Fibroblast of lung (primary cell): Measurements from ENCODE around the gene DPH7. TPM values are rescaled to one million over a fixed set of nuclear protein-coding genes. Genes with fewer than 3 reads are reported as not detected.
A peak's percentile ranks its signal among the peaks of the same experiment; 100 is the strongest.

Source experiments
- DNase-seq, 2 donors: peaks; one replicate each; pipeline versions ENCODE4 v3.0.0 to v3.0.0-alpha.2; 2010; ENCODE audit warnings: low read depth in 2 of 2
- H2AFZ ChIP-seq: 2 replicates; pipeline ENCODE4 v1.5.1; 2012; ENCODE audit warnings: low read length, control low read depth, inconsistent platforms
- H3K27ac ChIP-seq: 2 replicates; pipeline ENCODE4 v1.5.1; 2011; ENCODE audit warnings: low read length, control low read depth; ENCODE audit not compliant: insufficient read depth
- H3K27me3 ChIP-seq: 2 replicates; pipeline ENCODE4 v1.5.1; 2011; ENCODE audit warnings: mild to moderate bottlenecking, low read length; ENCODE audit not compliant: control insufficient read depth, insufficient read depth
- H3K36me3 ChIP-seq: 2 replicates; pipeline ENCODE4 v1.5.1; 2011; ENCODE audit warnings: low read length; ENCODE audit not compliant: control insufficient read depth, insufficient read depth
- H3K4me1 ChIP-seq: 2 replicates; pipeline ENCODE4 v1.5.1; 2011; ENCODE audit warnings: low read length; ENCODE audit not compliant: control insufficient read depth, insufficient read depth; ENCODE audit errors: extremely low read depth
- H3K4me2 ChIP-seq: 2 replicates; pipeline ENCODE4 v1.5.1; 2011; ENCODE audit warnings: low read length, control low read depth; ENCODE audit not compliant: insufficient read depth; ENCODE audit errors: extremely low read depth
- H3K4me3 ChIP-seq, 4 experiments: fragments of 200-600 bp in 1 of 4; sonication (generic) in 1 of 4; replicated peaks in 1 of 4; 2 replicates each; pipeline ENCODE4 v1.5.1; 2011 to 2016; ENCODE audit warnings: low read length in 4 of 4, low read depth in 3 of 4, mild to moderate bottlenecking in 3 of 4, control low read depth in 2 of 4, inconsistent platforms in 1 of 4, mixed read lengths in 1 of 4; ENCODE audit not compliant: insufficient read depth in 1 of 4; ENCODE audit errors: control extremely low read depth in 1 of 4
- H3K79me2 ChIP-seq: 2 replicates; pipeline ENCODE4 v1.5.1; 2012; ENCODE audit warnings: mild to moderate bottlenecking, low read length, inconsistent platforms; ENCODE audit not compliant: control insufficient read depth, insufficient read depth
- H3K9ac ChIP-seq: 2 replicates; pipeline ENCODE4 v1.5.1; 2011; ENCODE audit warnings: mild to moderate bottlenecking, low read length, control low read depth; ENCODE audit not compliant: insufficient read depth
- H3K9me3 ChIP-seq: 2 replicates; pipeline ENCODE4 v1.5.1; 2012; ENCODE audit warnings: low read depth, low read length; ENCODE audit not compliant: control insufficient read depth, insufficient read depth
- H4K20me1 ChIP-seq: 2 replicates; pipeline ENCODE4 v1.5.1; 2011; ENCODE audit warnings: low read length; ENCODE audit not compliant: control insufficient read depth, insufficient read depth; ENCODE audit errors: extremely low read depth
- EZH2 ChIP-seq: IDR thresholded peaks from 2 replicates; pipeline ENCODE4 v1.5.1; 2012; ENCODE audit warnings: low read length, control low read depth, mild to moderate bottlenecking; ENCODE audit errors: missing control alignments
- polyA plus RNA-seq, 2 donors: library from polyadenylated mRNA; depleted of rRNA in 1 of 2; stranded (reverse) in 1 of 2; unstranded in 1 of 2; fragments of >200 nt; gene quantifications; 2 replicates each; pipeline ENCODE4 v1.2.1, GENCODE V29; 2011 to 2012; ENCODE audit warnings: missing spikeins in 1 of 2
- total RNA-seq: library from RNA; depleted of rRNA; stranded (reverse); fragments of >200 nt; gene quantifications from 2 replicates; pipeline ENCODE4 v1.2.1, GENCODE V29; 2014
- TF ChIP-seq, protein P1 (sequence below), 2 donors: IDR thresholded peaks in 1 of 2; conservative IDR thresholded peaks in 1 of 2; 1 replicate in 1 of 2; 2 replicates in 1 of 2; pipeline ENCODE4 v1.5.1; 2011 to 2012; ENCODE audit warnings: low read length in 2 of 2, control low read depth in 1 of 2, inconsistent platforms in 1 of 2, low read depth in 1 of 2, mild to moderate bottlenecking in 1 of 2

DPH7 gene
- total and polyA plus RNA-seq, 2 donors (not counting 1 experiment from before 2014, with no cell fraction given): 15.7 to 20.6 TPM

GRCh38 chr9:137606005-137606621 is 27.4 kb upstream of the DPH7 start:
- no peak for DNase-seq
- Histone ChIP-seq H3K9ac (peak overlapping the region; percentile 70), H4K20me1 (no peaks in the 10 kb centered on the region)

GRCh38 chr9:137605121-137606004 is 26.6 kb upstream of the DPH7 start, which contains the start of gene ARRDC1:
Gene ARRDC1, plus strand, starts transcription at chr9:137605686. Its CDS starts 32 bp downstream, at chr9:137605718.
- peak within 1 kb of the TSS; percentile 93 for H3K4me2 ChIP-seq
- TF ChIP-seq, protein P1, sequence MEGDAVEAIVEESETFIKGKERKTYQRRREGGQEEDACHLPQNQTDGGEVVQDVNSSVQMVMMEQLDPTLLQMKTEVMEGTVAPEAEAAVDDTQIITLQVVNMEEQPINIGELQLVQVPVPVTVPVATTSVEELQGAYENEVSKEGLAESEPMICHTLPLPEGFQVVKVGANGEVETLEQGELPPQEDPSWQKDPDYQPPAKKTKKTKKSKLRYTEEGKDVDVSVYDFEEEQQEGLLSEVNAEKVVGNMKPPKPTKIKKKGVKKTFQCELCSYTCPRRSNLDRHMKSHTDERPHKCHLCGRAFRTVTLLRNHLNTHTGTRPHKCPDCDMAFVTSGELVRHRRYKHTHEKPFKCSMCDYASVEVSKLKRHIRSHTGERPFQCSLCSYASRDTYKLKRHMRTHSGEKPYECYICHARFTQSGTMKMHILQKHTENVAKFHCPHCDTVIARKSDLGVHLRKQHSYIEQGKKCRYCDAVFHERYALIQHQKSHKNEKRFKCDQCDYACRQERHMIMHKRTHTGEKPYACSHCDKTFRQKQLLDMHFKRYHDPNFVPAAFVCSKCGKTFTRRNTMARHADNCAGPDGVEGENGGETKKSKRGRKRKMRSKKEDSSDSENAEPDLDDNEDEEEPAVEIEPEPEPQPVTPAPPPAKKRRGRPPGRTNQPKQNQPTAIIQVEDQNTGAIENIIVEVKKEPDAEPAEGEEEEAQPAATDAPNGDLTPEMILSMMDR (conservative IDR thresholded peaks at IDR 0.05 in 1 of 2, IDR thresholded peaks at IDR 0.05 in 1 of 2; ENCODE audit: low read depth in 1 of 2, low read length in 2 of 2): no peak
- H3K27ac ChIP-seq: no peak within 1 kb of the TSS
- peaks cover 2% of the 10 kb centered on the region for H3K79me2 ChIP-seq
- H3K27me3 ChIP-seq: peaks cover 4% of the 10 kb centered on the region
- no peaks in the 10 kb centered on the region for H4K20me1 ChIP-seq
- peak within 1 kb of the TSS; percentile 27 to 75 (median 58) for H3K4me3 ChIP-seq
- peak; percentile 78 to 89 for DNase-seq
- H3K9me3 ChIP-seq: no peaks in the 10 kb centered on the region
- peak within 1 kb of the TSS; percentile 76 for H2AFZ ChIP-seq
- H3K9ac ChIP-seq: peak within 1 kb of the TSS; percentile 70
- no peaks in the 10 kb centered on the region for H3K36me3 ChIP-seq
- H3K4me1 ChIP-seq: peaks cover 7% of the 10 kb centered on the region

More at GRCh38 chr9:137606005-137606621, 27.4 kb upstream of the DPH7 start:
- H3K27me3 ChIP-seq: peaks cover 4% of the 10 kb centered on the region
- H3K27ac ChIP-seq: no peak overlapping the region
- peak overlapping the region; percentile 27 to 75 (median 58) for H3K4me3 ChIP-seq
- H3K79me2 ChIP-seq: peaks cover 2% of the 10 kb centered on the region
- peak overlapping the region; percentile 93 for H3K4me2 ChIP-seq
- H3K36me3 ChIP-seq: no peaks in the 10 kb centered on the region
- TF ChIP-seq EZH2: no peak
- TF ChIP-seq, protein P1 (conservative IDR thresholded peaks at IDR 0.05 in 1 of 2, IDR thresholded peaks at IDR 0.05 in 1 of 2; ENCODE audit: low read depth in 1 of 2, low read length in 2 of 2): no peak
- H3K4me1 ChIP-seq: peaks cover 7% of the 10 kb centered on the region
- H3K9me3 ChIP-seq: no peaks in the 10 kb centered on the region
- H2AFZ ChIP-seq: peak overlapping the region; percentile 76

GRCh38 chr9:137604345-137605086 is 25.8 kb upstream of the DPH7 start:
- Histone ChIP-seq H3K4me3 (peak overlapping the region in 1 of 4 experiments; percentile 57), H3K4me2 (peak overlapping the region; percentile 13)

More at GRCh38 chr9:137604345-137605086, 25.8 kb upstream of the DPH7 start:
- H3K9me3 ChIP-seq: no peaks in the 10 kb centered on the region
- no peak overlapping the region for H2AFZ ChIP-seq
- H3K27ac ChIP-seq: no peak overlapping the region
- H3K9ac ChIP-seq: no peak overlapping the region
- no peaks in the 10 kb centered on the region for H3K36me3 ChIP-seq
- DNase-seq: no peak
- TF ChIP-seq, protein P1 (conservative IDR thresholded peaks at IDR 0.05 in 1 of 2, IDR thresholded peaks at IDR 0.05 in 1 of 2; ENCODE audit: low read depth in 1 of 2, low read length in 2 of 2): no peak
- peak; percentile 29 for TF ChIP-seq EZH2
- no peaks in the 10 kb centered on the region for H4K20me1 ChIP-seq
- H3K4me1 ChIP-seq: peaks cover 7% of the 10 kb centered on the region
- H3K79me2 ChIP-seq: peaks cover 2% of the 10 kb centered on the region
- peaks cover 4% of the 10 kb centered on the region for H3K27me3 ChIP-seq
